ENCODE data around the gene ZNF362.

The ZNF362 gene

DNA sequence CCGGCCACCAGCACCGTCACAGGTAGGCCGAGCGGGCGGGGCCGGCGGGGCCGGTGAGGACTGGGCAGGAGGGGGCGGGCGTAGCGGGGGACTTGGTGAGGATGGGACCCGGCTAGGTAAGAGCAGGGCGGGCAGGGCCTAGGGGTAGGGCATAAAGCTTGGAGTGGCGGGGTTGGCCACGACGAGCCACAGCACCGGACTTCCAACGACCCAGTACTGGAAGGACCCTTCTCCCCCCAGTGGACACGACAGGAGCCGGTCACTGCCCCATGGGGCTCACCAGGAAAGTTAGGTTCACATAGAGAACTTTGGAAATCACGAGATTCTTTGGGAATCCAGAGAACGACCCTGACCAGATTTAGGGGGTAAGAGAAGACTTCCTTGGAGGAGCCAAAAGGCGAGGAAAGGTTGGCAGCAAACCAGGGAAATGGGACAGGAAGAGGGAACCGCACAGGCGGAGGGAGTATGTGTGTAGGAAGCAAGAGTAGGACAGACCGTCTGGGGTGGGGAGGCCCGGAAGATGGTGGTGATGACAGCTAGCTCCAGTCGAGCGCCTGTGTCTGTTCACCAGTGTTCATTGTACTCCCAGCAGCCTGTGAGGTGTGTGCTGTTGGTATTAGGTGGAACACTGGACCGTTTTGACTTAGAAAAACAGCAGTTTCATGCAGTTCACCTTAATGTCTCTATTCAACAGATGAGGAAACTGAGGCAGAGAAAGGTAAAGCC is 20.4 kb downstream of the ZNF362 start:
- H3K23ac ChIP-seq (ENCODE audit: low read length) = no peak overlapping the region
- no peak overlapping the region for H2BK5ac ChIP-seq (ENCODE audit: low read length)
- no peaks in the 10 kb centered on the region for H3K79me2 ChIP-seq (ENCODE audit: control insufficient read depth, insufficient read depth, low read length)
- H2BK15ac ChIP-seq (replicated peaks; ENCODE audit: low read depth) = no peak overlapping the region
- H3K27me3 ChIP-seq (ENCODE audit: insufficient read depth, low read length, poor library complexity) = no peaks in the 10 kb centered on the region
- H3K4me1 ChIP-seq (ENCODE audit: control insufficient read depth, low read depth, low read length) = no peaks in the 10 kb centered on the region
- no peak overlapping the region for H3K56ac ChIP-seq (ENCODE audit: low read length)
- no peak overlapping the region for H3K4me2 ChIP-seq (ENCODE audit: low read length)
- H3K9ac ChIP-seq (ENCODE audit: low read length) = no peak overlapping the region
- peaks cover 2% of the 10 kb centered on the region for H3K36me3 ChIP-seq (ENCODE audit: control insufficient read depth, insufficient read depth, low read length)
- no peak overlapping the region for H4K8ac ChIP-seq (ENCODE audit: low read depth, low read length)
- H3K18ac ChIP-seq (ENCODE audit: low read length) = no peak overlapping the region
- H3K27ac ChIP-seq (ENCODE audit: low read depth, low read length) = no peak overlapping the region
- DNase-seq = no peak
- peaks cover 6% of the 10 kb centered on the region for H3K79me1 ChIP-seq (ENCODE audit: low read length)
- H2AK5ac ChIP-seq (ENCODE audit: low read length) = no peak overlapping the region
- H3K4ac ChIP-seq (ENCODE audit: low read depth, low read length) = no peak overlapping the region
- no peak overlapping the region for H2BK120ac ChIP-seq (ENCODE audit: low read depth, low read length)
- no peak overlapping the region for H3K4me3 ChIP-seq (ENCODE audit: low read length)
- no peak overlapping the region for H4K5ac ChIP-seq (ENCODE audit: low read length)
- WGBS (ENCODE audit: extremely low coverage, insufficient coverage, low lambda C conversion rate) = no CpG with 5 or more reads among the region's 30 CpGs

DNA sequence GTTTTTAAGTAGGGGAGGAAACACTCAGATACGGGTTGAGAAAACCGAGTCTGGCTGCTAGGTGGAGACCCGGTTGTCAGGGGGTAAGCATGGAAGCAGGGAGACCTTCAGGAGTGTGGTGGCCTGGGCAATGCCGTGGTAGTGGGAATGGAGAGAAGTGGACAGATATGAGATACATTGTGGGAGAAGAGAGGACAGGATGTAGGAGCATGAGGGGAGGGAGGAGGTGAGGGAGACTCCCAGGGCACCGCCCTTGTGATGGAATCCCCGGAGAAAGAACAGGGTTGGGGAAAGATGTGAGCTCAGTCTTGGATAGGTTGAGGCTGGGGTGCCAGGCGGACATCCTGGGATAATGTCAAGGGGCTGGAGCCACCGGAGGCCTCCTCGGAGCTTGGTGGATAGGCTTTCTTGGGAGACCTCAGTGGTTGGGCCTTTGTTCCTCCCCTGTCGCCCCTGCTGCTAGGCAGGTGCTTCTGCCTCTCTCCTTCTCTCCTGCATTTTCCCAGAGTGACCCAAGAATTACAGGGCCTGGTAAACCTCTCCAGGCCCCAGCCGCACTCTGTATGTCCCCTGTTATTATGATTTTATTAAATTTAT is 21.3 kb downstream of the ZNF362 start:
- H3K27ac ChIP-seq (ENCODE audit: low read depth, low read length) = no peak overlapping the region
- H3K4me3 ChIP-seq (ENCODE audit: low read length) = no peak overlapping the region
- H3K27me3 ChIP-seq (ENCODE audit: insufficient read depth, low read length, poor library complexity) = no peaks in the 10 kb centered on the region
- H3K23ac ChIP-seq (ENCODE audit: low read length) = no peak overlapping the region
- peaks cover 2% of the 10 kb centered on the region for H3K79me1 ChIP-seq (ENCODE audit: low read length)
- H4K8ac ChIP-seq (ENCODE audit: low read depth, low read length) = no peak overlapping the region
- no peak overlapping the region for H2BK120ac ChIP-seq (ENCODE audit: low read depth, low read length)
- no peak for DNase-seq
- no peak overlapping the region for H3K4me2 ChIP-seq (ENCODE audit: low read length)
- H3K4ac ChIP-seq (ENCODE audit: low read depth, low read length) = no peak overlapping the region
- WGBS (ENCODE audit: extremely low coverage, insufficient coverage, low lambda C conversion rate) = no CpG with 5 or more reads among the region's 11 CpGs
- no peak overlapping the region for H2BK5ac ChIP-seq (ENCODE audit: low read length)
- H3K79me2 ChIP-seq (ENCODE audit: control insufficient read depth, insufficient read depth, low read length) = no peaks in the 10 kb centered on the region
- no peak overlapping the region for H3K18ac ChIP-seq (ENCODE audit: low read length)
- H3K36me3 ChIP-seq (ENCODE audit: control insufficient read depth, insufficient read depth, low read length) = peaks cover 2% of the 10 kb centered on the region
- H2AK5ac ChIP-seq (ENCODE audit: low read length) = no peak overlapping the region
- H3K9ac ChIP-seq (ENCODE audit: low read length) = no peak overlapping the region
- no peak overlapping the region for H2BK15ac ChIP-seq (replicated peaks; ENCODE audit: low read depth)
- no peak overlapping the region for H4K5ac ChIP-seq (ENCODE audit: low read length)
- no peak overlapping the region for H3K56ac ChIP-seq (ENCODE audit: low read length)
- no peaks in the 10 kb centered on the region for H3K4me1 ChIP-seq (ENCODE audit: control insufficient read depth, low read depth, low read length)

DNA sequence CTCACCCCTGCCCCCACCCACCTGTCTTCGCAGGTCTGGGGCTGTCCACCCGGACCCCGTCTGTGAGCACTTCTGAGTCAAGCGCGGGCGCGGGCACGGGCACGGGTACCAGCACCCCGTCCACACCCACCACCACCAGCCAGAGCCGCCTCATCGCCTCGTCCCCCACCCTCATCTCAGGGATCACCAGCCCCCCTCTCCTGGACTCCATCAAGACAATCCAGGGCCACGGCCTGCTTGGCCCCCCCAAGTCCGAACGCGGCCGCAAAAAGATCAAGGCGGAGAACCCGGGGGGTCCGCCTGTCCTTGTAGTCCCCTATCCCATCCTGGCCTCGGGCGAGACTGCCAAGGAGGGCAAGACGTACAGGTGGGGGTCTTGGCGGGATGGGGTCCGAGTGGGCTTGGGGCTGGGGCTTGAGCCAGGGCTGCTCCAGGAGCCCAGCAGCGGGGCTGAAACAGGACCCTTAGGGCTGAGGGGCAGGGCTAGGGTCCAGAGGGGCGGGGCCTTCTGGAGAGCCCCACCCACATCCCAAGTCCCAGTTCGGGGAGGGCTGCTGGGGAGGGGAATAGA is 23.9 kb downstream of the ZNF362 start:
- no CpG with 5 or more reads among the region's 29 CpGs for WGBS (ENCODE audit: extremely low coverage, insufficient coverage, low lambda C conversion rate)
- H2BK15ac ChIP-seq (replicated peaks; ENCODE audit: low read depth) = no peak overlapping the region
- peaks cover 3% of the 10 kb centered on the region for H3K36me3 ChIP-seq (ENCODE audit: control insufficient read depth, insufficient read depth, low read length)

DNA sequence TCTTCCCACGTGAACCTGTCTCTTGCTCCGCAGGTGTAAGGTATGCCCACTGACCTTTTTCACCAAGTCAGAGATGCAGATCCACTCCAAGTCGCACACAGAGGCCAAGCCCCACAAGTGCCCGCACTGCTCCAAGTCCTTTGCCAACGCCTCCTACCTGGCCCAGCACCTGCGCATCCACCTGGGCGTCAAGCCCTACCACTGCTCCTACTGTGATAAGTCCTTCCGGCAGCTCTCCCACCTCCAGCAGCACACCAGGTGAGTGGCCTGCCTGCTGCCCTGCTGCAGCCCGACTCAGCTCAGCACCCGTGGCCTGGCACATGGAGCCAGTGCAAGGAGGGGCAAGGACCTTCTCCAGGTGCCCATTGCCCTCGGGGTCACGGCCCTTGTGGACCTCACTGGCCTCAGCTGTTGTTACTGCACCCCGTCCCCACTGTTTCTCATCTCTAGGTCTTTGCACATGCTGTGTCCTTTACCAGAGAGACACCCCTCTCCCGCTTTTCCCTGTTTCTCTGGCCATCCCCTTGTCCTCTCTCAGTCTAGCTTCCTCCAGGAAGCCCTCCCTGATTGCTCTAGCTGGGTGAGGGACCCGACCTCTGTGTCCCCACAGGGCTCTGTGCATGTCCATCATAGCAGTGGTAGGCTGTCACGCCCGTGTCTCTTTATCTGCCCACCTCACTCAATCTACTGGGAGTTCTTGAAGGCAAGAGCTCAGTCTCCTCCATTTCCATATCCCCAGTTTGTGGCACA is 25.4 kb downstream of the ZNF362 start:
- Histone ChIP-seq H3K23ac (ENCODE audit: low read length) (no peak overlapping the region), H2BK120ac (ENCODE audit: low read depth, low read length) (no peak overlapping the region), H3K4ac (ENCODE audit: low read depth, low read length) (no peak overlapping the region), H3K27ac (ENCODE audit: low read depth, low read length) (no peak overlapping the region), H3K36me3 (ENCODE audit: control insufficient read depth, insufficient read depth, low read length) (peaks cover 3% of the 10 kb centered on the region), H2BK5ac (ENCODE audit: low read length) (no peak overlapping the region), H3K18ac (ENCODE audit: low read length) (no peak overlapping the region), H4K8ac (ENCODE audit: low read depth, low read length) (no peak overlapping the region), H3K4me3 (ENCODE audit: low read length) (no peak overlapping the region), H4K5ac (ENCODE audit: low read length) (no peak overlapping the region), H3K4me1 (ENCODE audit: control insufficient read depth, low read depth, low read length) (no peaks in the 10 kb centered on the region), H3K56ac (ENCODE audit: low read length) (no peak overlapping the region), H3K9ac (ENCODE audit: low read length) (no peak overlapping the region), H2AK5ac (ENCODE audit: low read length) (no peak overlapping the region), H3K79me2 (ENCODE audit: control insufficient read depth, insufficient read depth, low read length) (no peaks in the 10 kb centered on the region), H3K4me2 (ENCODE audit: low read length) (no peak overlapping the region), H2BK15ac (replicated peaks; ENCODE audit: low read depth) (no peak overlapping the region), H3K79me1 (ENCODE audit: low read length) (no peaks in the 10 kb centered on the region), H3K27me3 (ENCODE audit: insufficient read depth, low read length, poor library complexity) (no peaks in the 10 kb centered on the region)
- DNase-seq = no peak
- no CpG with 5 or more reads among the region's 17 CpGs for WGBS (ENCODE audit: extremely low coverage, insufficient coverage, low lambda C conversion rate)

More for the DNA sequence above, 23.9 kb downstream of the ZNF362 start:
- H3K9ac ChIP-seq (ENCODE audit: low read length) = no peak overlapping the region
- H3K4me3 ChIP-seq (ENCODE audit: low read length) = no peak overlapping the region
- no peaks in the 10 kb centered on the region for H3K79me2 ChIP-seq (ENCODE audit: control insufficient read depth, insufficient read depth, low read length)
- DNase-seq = no peak
- no peak overlapping the region for H2BK120ac ChIP-seq (ENCODE audit: low read depth, low read length)
- no peak overlapping the region for H3K27ac ChIP-seq (ENCODE audit: low read depth, low read length)
- no peak overlapping the region for H3K4me2 ChIP-seq (ENCODE audit: low read length)
- no peak overlapping the region for H3K23ac ChIP-seq (ENCODE audit: low read length)
- H3K18ac ChIP-seq (ENCODE audit: low read length) = no peak overlapping the region
- no peaks in the 10 kb centered on the region for H3K4me1 ChIP-seq (ENCODE audit: control insufficient read depth, low read depth, low read length)
- H3K27me3 ChIP-seq (ENCODE audit: insufficient read depth, low read length, poor library complexity) = no peaks in the 10 kb centered on the region
- no peak overlapping the region for H3K4ac ChIP-seq (ENCODE audit: low read depth, low read length)
- no peak overlapping the region for H2AK5ac ChIP-seq (ENCODE audit: low read length)
- H3K79me1 ChIP-seq (ENCODE audit: low read length) = peaks cover 1% of the 10 kb centered on the region
- no peak overlapping the region for H4K8ac ChIP-seq (ENCODE audit: low read depth, low read length)
- H2BK5ac ChIP-seq (ENCODE audit: low read length) = no peak overlapping the region
- no peak overlapping the region for H4K5ac ChIP-seq (ENCODE audit: low read length)
- no peak overlapping the region for H3K56ac ChIP-seq (ENCODE audit: low read length)

DNA sequence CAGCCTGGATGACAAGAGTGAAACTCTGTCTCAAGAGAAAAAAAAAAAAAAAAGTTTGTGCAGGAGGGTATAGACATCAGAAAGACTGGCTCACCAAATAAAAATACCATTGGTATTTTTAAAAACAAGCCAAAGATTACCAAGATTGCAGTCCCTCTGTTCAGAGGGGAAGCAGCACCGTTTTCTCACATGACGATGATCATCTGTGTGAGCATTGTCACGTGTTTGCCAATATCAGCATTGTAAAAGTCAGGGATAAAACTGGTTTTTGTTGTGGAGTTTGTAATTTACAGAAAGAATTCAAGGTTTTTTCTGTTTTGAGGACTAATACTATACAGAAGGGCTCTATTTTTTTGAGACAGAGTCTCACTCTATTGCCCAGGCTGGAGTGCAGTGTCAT is 26.5 kb downstream of the ZNF362 start:
- H3K27ac ChIP-seq (ENCODE audit: low read depth, low read length) = no peak overlapping the region
- H4K5ac ChIP-seq (ENCODE audit: low read length) = no peak overlapping the region
- no peak overlapping the region for H2BK5ac ChIP-seq (ENCODE audit: low read length)
- no peak overlapping the region for H3K4me2 ChIP-seq (ENCODE audit: low read length)
- no peak overlapping the region for H2BK15ac ChIP-seq (replicated peaks; ENCODE audit: low read depth)
- no peaks in the 10 kb centered on the region for H3K79me2 ChIP-seq (ENCODE audit: control insufficient read depth, insufficient read depth, low read length)
- no peak for DNase-seq
- H3K56ac ChIP-seq (ENCODE audit: low read length) = no peak overlapping the region
- H3K4me1 ChIP-seq (ENCODE audit: control insufficient read depth, low read depth, low read length) = no peaks in the 10 kb centered on the region
- H4K8ac ChIP-seq (ENCODE audit: low read depth, low read length) = no peak overlapping the region
- no peak overlapping the region for H3K4ac ChIP-seq (ENCODE audit: low read depth, low read length)
- H3K9ac ChIP-seq (ENCODE audit: low read length) = no peak overlapping the region
- no peaks in the 10 kb centered on the region for H3K27me3 ChIP-seq (ENCODE audit: insufficient read depth, low read length, poor library complexity)
- no CpG with 5 or more reads among the region's 3 CpGs for WGBS (ENCODE audit: extremely low coverage, insufficient coverage, low lambda C conversion rate)
- H3K36me3 ChIP-seq (ENCODE audit: control insufficient read depth, insufficient read depth, low read length) = peaks cover 3% of the 10 kb centered on the region
- H3K79me1 ChIP-seq (ENCODE audit: low read length) = no peaks in the 10 kb centered on the region
- H3K23ac ChIP-seq (ENCODE audit: low read length) = no peak overlapping the region
- no peak overlapping the region for H2BK120ac ChIP-seq (ENCODE audit: low read depth, low read length)
- H2AK5ac ChIP-seq (ENCODE audit: low read length) = no peak overlapping the region
- no peak overlapping the region for H3K18ac ChIP-seq (ENCODE audit: low read length)
- H3K4me3 ChIP-seq (ENCODE audit: low read length) = no peak overlapping the region
